ENCODE data around the gene MESP1.

MESP1 gene

GRCh38 chr15:89759835-89760234, 8.8 kb upstream of the MESP1 start:
- Histone ChIP-seq H3K4me3 (replicated peaks; ENCODE audit: insufficient read depth, low read length) (no peak overlapping the region), H3K27me3 (ENCODE audit: insufficient read depth, poor library complexity, severe bottlenecking) (no peaks in the 10 kb centered on the region), H3K27ac (replicated peaks) (no peak overlapping the region)
- TF ChIP-seq POLR2AphosphoS5 (IDR thresholded peaks at IDR 0.05; ENCODE audit: low read depth) (no peak), CTCF (IDR thresholded peaks at IDR 0.05; ENCODE audit: insufficient read depth, low read length) (no peak), REST (IDR thresholded peaks at IDR 0.05; ENCODE audit: insufficient replicate concordance, low read depth) (no peak), SPI1 (IDR thresholded peaks at IDR 0.05; ENCODE audit: borderline replicate concordance, low read depth) (no peak), GABPA (IDR thresholded peaks at IDR 0.05; ENCODE audit: low read depth) (no peak)
- DNase-seq (ENCODE audit: low read depth in 1 of 2, low spot score in 1 of 2) = no peak

- Histone ChIP-seq H3K27ac (replicated peaks) (no peak overlapping the region), H3K4me3 (replicated peaks; ENCODE audit: insufficient read depth, low read length) (no peak overlapping the region), H3K27me3 (ENCODE audit: insufficient read depth, poor library complexity, severe bottlenecking) (no peaks in the 10 kb centered on the region)
- DNase-seq (ENCODE audit: low read depth in 1 of 2, low spot score in 1 of 2) = no peak
- TF ChIP-seq CTCF (IDR thresholded peaks at IDR 0.05; ENCODE audit: insufficient read depth, low read length) = no peak
- no peak for TF ChIP-seq POLR2AphosphoS5 (IDR thresholded peaks at IDR 0.05; ENCODE audit: low read depth)
- TF ChIP-seq GABPA (IDR thresholded peaks at IDR 0.05; ENCODE audit: low read depth) = no peak
- TF ChIP-seq REST (IDR thresholded peaks at IDR 0.05; ENCODE audit: insufficient replicate concordance, low read depth) = no peak
- TF ChIP-seq SPI1 (IDR thresholded peaks at IDR 0.05; ENCODE audit: borderline replicate concordance, low read depth) = no peak
These were observed 7.9 kb upstream of the MESP1 start for GRCh38 chr15:89758981-89759380.

- TF ChIP-seq CTCF (IDR thresholded peaks at IDR 0.05; ENCODE audit: insufficient read depth, low read length) (no peak), SPI1 (IDR thresholded peaks at IDR 0.05; ENCODE audit: borderline replicate concordance, low read depth) (no peak), GABPA (IDR thresholded peaks at IDR 0.05; ENCODE audit: low read depth) (no peak), REST (IDR thresholded peaks at IDR 0.05; ENCODE audit: insufficient replicate concordance, low read depth) (no peak), POLR2AphosphoS5 (IDR thresholded peaks at IDR 0.05; ENCODE audit: low read depth) (no peak)
- no peak for DNase-seq (ENCODE audit: low read depth in 1 of 2, low spot score in 1 of 2)
- Histone ChIP-seq H3K27me3 (ENCODE audit: insufficient read depth, poor library complexity, severe bottlenecking) (no peaks in the 10 kb centered on the region), H3K4me3 (replicated peaks; ENCODE audit: insufficient read depth, low read length) (no peak overlapping the region), H3K27ac (replicated peaks) (no peak overlapping the region)
These were observed 7.2 kb upstream of the MESP1 start for GRCh38 chr15:89758283-89758682.
